Measurements from ENCODE around the gene TMEM229A.

GRCh38 chr7:124020060-124020459 lies 12.8 kb downstream of the TMEM229A start:
- TF ChIP-seq, protein P1, sequence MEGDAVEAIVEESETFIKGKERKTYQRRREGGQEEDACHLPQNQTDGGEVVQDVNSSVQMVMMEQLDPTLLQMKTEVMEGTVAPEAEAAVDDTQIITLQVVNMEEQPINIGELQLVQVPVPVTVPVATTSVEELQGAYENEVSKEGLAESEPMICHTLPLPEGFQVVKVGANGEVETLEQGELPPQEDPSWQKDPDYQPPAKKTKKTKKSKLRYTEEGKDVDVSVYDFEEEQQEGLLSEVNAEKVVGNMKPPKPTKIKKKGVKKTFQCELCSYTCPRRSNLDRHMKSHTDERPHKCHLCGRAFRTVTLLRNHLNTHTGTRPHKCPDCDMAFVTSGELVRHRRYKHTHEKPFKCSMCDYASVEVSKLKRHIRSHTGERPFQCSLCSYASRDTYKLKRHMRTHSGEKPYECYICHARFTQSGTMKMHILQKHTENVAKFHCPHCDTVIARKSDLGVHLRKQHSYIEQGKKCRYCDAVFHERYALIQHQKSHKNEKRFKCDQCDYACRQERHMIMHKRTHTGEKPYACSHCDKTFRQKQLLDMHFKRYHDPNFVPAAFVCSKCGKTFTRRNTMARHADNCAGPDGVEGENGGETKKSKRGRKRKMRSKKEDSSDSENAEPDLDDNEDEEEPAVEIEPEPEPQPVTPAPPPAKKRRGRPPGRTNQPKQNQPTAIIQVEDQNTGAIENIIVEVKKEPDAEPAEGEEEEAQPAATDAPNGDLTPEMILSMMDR (IDR thresholded peaks at IDR 0.05) = no peak
- TF ChIP-seq POLR2A (IDR thresholded peaks at IDR 0.05; ENCODE audit: low read depth) = no peak
- no peak for TF ChIP-seq POLR2AphosphoS5 (IDR thresholded peaks at IDR 0.05)

Data from esophagus muscularis mucosa (tissue), 3 donors.